PC-3 (cell line): ENCODE results near the gene MPP2.

Experiments used
- EZH2 ChIP-seq: fragments of 300-600 bp; sonication (generic); IDR thresholded peaks from one replicate; pipeline ENCODE4 v1.6.1; 2017; ENCODE audit warnings: antibody characterized with exemption, mild to moderate bottlenecking, low read length; ENCODE audit not compliant: unreplicated experiment
- EZH2phosphoT487 ChIP-seq: fragments of 300-600 bp; sonication (generic); IDR thresholded peaks from 2 replicates; pipeline ENCODE4 v1.6.1; 2018; ENCODE audit warnings: mild to moderate bottlenecking, antibody characterized with exemption, low read length, borderline replicate concordance
- TF ChIP-seq, protein P1 (sequence below): fragments of 300-600 bp; sonication (generic); conservative IDR thresholded peaks from 2 replicates; pipeline ENCODE4 v1.5.1; 2017; ENCODE audit warnings: antibody characterized with exemption, low read depth, mild to moderate bottlenecking, low read length

DNA sequence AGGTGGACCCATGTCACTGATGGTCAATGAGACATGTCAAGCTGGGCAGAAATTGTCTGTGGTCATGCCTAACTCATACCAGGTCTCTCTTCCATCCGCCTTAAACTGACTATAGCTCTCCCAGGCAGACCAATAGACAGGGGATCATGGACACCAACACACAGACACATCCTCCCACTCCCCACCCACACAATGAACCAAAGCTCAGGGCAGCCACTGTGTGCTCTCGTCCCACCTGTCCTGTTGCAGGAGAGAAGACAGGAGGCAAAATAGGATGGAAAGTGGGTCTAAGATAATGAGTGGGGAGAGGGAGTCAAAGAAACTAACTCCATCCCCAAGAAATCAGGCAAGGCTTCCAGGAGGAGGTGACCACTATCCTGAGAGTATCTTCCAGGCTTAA, 43.2 kb upstream of the MPP2 start:
- TF ChIP-seq, protein P1, sequence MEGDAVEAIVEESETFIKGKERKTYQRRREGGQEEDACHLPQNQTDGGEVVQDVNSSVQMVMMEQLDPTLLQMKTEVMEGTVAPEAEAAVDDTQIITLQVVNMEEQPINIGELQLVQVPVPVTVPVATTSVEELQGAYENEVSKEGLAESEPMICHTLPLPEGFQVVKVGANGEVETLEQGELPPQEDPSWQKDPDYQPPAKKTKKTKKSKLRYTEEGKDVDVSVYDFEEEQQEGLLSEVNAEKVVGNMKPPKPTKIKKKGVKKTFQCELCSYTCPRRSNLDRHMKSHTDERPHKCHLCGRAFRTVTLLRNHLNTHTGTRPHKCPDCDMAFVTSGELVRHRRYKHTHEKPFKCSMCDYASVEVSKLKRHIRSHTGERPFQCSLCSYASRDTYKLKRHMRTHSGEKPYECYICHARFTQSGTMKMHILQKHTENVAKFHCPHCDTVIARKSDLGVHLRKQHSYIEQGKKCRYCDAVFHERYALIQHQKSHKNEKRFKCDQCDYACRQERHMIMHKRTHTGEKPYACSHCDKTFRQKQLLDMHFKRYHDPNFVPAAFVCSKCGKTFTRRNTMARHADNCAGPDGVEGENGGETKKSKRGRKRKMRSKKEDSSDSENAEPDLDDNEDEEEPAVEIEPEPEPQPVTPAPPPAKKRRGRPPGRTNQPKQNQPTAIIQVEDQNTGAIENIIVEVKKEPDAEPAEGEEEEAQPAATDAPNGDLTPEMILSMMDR, result no peak
- no peak for TF ChIP-seq EZH2
- no peak for TF ChIP-seq EZH2phosphoT487
